GM20000 (cell line): ENCODE measurements around the gene KIAA0753.
A peak's percentile ranks its signal among the peaks of the same experiment; 100 is the strongest.

Experiments used
- DNase-seq: peaks from one replicate; pipeline ENCODE4 v3.0.0; 2012; ENCODE audit warnings: low spot score
- CTCF ChIP-seq: IDR thresholded peaks from 2 replicates; pipeline ENCODE4 v1.5.1; 2012; ENCODE audit warnings: mild to moderate bottlenecking, control low read depth; ENCODE audit errors: extremely low read depth, missing control alignments

The KIAA0753 gene

DNA sequence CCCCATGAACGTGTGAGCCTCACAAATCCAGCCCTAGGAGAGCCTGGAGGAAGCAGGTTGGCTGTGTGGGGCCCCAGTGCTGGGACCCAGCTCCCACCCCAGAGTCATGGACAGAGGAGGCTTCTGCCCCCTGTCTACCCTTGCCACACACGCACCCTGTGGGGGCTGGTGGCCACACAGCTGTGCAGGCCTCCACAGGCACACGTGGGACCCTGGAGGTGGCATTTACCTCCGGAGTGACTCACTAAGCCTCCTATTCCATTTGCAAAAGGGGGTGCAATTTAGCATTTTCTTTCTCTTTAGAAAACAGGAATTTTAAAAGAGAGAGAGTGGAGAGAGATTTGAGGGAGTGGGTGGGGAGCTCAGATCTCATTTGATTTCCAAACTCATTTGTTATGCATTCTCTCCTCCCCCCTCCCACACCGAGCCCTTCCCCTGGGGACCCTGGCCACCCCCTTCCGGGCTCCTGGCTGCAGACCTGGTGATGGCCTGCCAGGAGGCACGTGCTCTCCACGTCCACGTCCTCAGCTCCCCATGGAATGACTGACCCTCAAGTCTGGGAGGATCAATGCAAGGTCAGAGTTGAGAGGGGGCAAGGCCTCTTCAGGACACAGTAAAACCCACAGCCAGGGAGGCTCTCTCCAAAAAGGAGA is 91.0 kb downstream of the KIAA0753 start:
- TF ChIP-seq CTCF = no peak
- DNase-seq = no peak

GRCh38 chr17:6548578-6549330 is 91.8 kb downstream of the KIAA0753 start:
- peak; percentile 59 for DNase-seq

DNA sequence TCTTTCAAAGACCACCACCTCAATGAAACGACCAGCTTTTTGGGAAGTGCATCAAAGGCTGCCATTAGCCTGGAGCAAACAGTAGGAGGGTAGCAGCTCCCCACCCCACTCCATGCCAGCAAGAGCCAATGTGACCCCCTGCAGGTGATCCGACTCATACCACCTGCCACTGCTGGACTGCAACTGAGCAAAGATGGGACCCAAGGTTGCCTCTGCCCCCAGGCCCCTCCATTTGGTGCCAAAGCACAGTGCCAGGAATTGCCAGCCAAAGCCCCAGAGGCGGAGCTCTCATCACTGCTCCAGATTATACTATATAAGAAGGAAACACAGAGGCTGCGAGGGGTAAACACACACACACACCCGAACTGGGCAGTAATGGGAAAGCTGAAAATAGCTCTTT is 92.5 kb downstream of the KIAA0753 start:
- no peak for TF ChIP-seq CTCF
- DNase-seq = no peak

More at GRCh38 chr17:6548578-6549330, 91.8 kb downstream of the KIAA0753 start:
- TF ChIP-seq CTCF = no peak

GRCh38 chr17:6547336-6547735 is 93.2 kb downstream of the KIAA0753 start:
- TF ChIP-seq CTCF = no peak

DNA sequence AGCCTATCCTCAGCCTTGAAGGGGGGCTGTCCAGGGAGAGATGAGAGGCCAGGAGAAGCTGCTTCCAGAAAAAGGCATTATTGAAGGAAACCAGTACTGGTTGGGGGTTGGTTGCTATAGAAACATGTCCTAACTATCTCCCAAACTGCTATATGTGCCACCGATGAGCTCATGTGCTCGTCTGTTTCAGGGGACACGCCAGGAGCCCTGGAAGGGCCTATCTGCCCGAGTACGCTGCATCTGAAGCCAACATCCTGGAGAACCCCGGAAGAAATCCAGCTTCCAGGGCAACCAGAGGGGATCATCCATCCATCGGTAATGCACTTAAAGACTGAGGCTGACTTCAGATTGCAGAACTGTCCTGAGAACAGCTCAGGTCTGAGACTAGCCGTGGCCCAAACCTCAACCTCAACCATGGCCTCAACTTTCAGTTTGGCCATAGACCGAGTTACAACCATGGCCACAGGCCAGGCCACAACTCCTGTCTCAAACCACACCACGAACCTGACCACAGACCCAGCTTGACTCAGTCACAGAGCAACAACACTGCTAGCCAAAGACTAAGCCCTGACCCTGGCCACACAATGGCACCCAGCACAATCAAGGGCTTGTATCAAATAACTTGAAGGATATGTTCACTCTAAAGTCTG is 94.3 kb downstream of the KIAA0753 start:
- no peak for DNase-seq
- TF ChIP-seq CTCF = no peak

More at GRCh38 chr17:6547336-6547735, 93.2 kb downstream of the KIAA0753 start:
- no peak for DNase-seq

DNA sequence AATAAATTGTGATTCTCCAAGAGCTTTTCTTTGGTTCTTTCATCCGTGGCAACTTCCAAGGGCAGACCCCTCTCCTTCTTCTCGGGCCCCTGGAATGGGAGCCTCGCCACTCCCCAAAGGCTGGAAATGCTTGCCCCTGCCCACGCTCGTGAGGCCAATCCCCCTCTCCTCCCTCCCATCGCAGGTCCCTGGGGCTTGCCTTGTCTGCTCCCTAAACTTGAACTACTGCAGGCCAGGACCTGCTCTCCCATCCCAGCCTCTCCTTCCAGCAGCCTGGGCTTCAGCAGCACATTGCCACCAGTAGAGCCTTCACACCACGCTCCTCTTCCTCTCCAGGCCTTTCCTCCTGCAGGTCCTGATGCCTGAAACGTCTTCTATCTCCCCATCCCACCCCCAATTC is 95.2 kb downstream of the KIAA0753 start:
- TF ChIP-seq CTCF = no peak
- no peak for DNase-seq

- no peak for TF ChIP-seq CTCF
- no peak for DNase-seq
Observed at GRCh38 chr17:6544011-6544370, 96.5 kb downstream of the KIAA0753 start.
